Nephron progenitor cell (in vitro differentiated cells): Measurements from ENCODE around the gene ULK4.

Experiments
- DNase-seq: peaks from one replicate; pipeline ENCODE4 v3.0.0; 2021
- H3K27ac Mint-ChIP-seq: 2 replicates; pipeline ENCODE4 v1.8.0; 2021; ENCODE audit warnings: mild to moderate bottlenecking, moderate library complexity, mixed read lengths
- H3K27me3 Mint-ChIP-seq: 2 replicates; pipeline ENCODE4 v1.8.0; 2021; ENCODE audit warnings: mild to moderate bottlenecking, low read depth, mixed read lengths; ENCODE audit not compliant: poor library complexity
- H3K36me3 Mint-ChIP-seq: 2 replicates; pipeline ENCODE4 v1.8.0; 2021; ENCODE audit warnings: low read depth, mixed read lengths
- H3K4me1 Mint-ChIP-seq: 2 replicates; pipeline ENCODE4 v1.8.0; 2021; ENCODE audit warnings: mixed read lengths
- H3K4me3 Mint-ChIP-seq: 2 replicates; pipeline ENCODE4 v1.8.0; 2021; ENCODE audit warnings: mild to moderate bottlenecking, moderate library complexity, mixed read lengths
- H3K9me3 Mint-ChIP-seq: 2 replicates; pipeline ENCODE4 v1.8.0; 2021; ENCODE audit warnings: mild to moderate bottlenecking, moderate library complexity, mixed read lengths
- CTCF ChIP-seq: fragments of 200-600 bp; sonication (generic); IDR thresholded peaks from 2 replicates; pipeline ENCODE4 v1.5.0; 2021; ENCODE audit warnings: antibody characterized with exemption

Gene ULK4

GRCh38 chr3:42001777-42002176 is 39.9 kb upstream of the ULK4 start:
- DNase-seq = no peak
- H3K27me3 Mint-ChIP-seq = no peaks in the 10 kb centered on the region
- no peak for TF ChIP-seq CTCF
- peaks cover 17% of the 10 kb centered on the region for H3K9me3 Mint-ChIP-seq
- H3K27ac Mint-ChIP-seq = no peak overlapping the region
- no peak overlapping the region for H3K4me3 Mint-ChIP-seq
- H3K4me1 Mint-ChIP-seq = no peaks in the 10 kb centered on the region
- peaks cover 3% of the 10 kb centered on the region for H3K36me3 Mint-ChIP-seq

GRCh38 chr3:41999909-42000308 is 38.0 kb upstream of the ULK4 start:
- Mint-ChIP-seq H3K27me3 (no peaks in the 10 kb centered on the region), H3K36me3 (peaks cover 3% of the 10 kb centered on the region), H3K4me3 (no peak overlapping the region), H3K4me1 (no peaks in the 10 kb centered on the region), H3K27ac (no peak overlapping the region), H3K9me3 (peaks cover 17% of the 10 kb centered on the region)
- no peak for TF ChIP-seq CTCF
- DNase-seq = no peak

GRCh38 chr3:41997702-41998550 is 36.0 kb upstream of the ULK4 start:
- peaks cover 12% of the 10 kb centered on the region for H3K9me3 Mint-ChIP-seq
- H3K4me3 Mint-ChIP-seq = no peak overlapping the region
- H3K36me3 Mint-ChIP-seq = peaks cover 3% of the 10 kb centered on the region
- no peak overlapping the region for H3K27ac Mint-ChIP-seq
- peak; percentile 42 for TF ChIP-seq CTCF
- no peaks in the 10 kb centered on the region for H3K4me1 Mint-ChIP-seq
- H3K27me3 Mint-ChIP-seq = no peaks in the 10 kb centered on the region
- peak; percentile 13 for DNase-seq

- H3K4me3 Mint-ChIP-seq = no peak overlapping the region
- no peaks in the 10 kb centered on the region for H3K9me3 Mint-ChIP-seq
- TF ChIP-seq CTCF = no peak
- DNase-seq = no peak
- no peaks in the 10 kb centered on the region for H3K36me3 Mint-ChIP-seq
- no peaks in the 10 kb centered on the region for H3K4me1 Mint-ChIP-seq
- no peaks in the 10 kb centered on the region for H3K27me3 Mint-ChIP-seq
- H3K27ac Mint-ChIP-seq = peak overlapping the region; percentile 60
These were observed 29.5 kb upstream of the ULK4 start for GRCh38 chr3:41991437-41991836.

- no peaks in the 10 kb centered on the region for H3K27me3 Mint-ChIP-seq
- DNase-seq = no peak
- no peaks in the 10 kb centered on the region for H3K4me1 Mint-ChIP-seq
- H3K9me3 Mint-ChIP-seq = no peaks in the 10 kb centered on the region
- no peak for TF ChIP-seq CTCF
- no peak overlapping the region for H3K27ac Mint-ChIP-seq
- no peak overlapping the region for H3K4me3 Mint-ChIP-seq
- H3K36me3 Mint-ChIP-seq = no peaks in the 10 kb centered on the region
These were observed 27.6 kb upstream of the ULK4 start for GRCh38 chr3:41989518-41989917.

GRCh38 chr3:41987627-41988026 is 25.7 kb upstream of the ULK4 start:
- H3K27me3 Mint-ChIP-seq = no peaks in the 10 kb centered on the region
- no peak overlapping the region for H3K27ac Mint-ChIP-seq
- DNase-seq = no peak
- no peak overlapping the region for H3K4me3 Mint-ChIP-seq
- no peak for TF ChIP-seq CTCF
- H3K9me3 Mint-ChIP-seq = no peaks in the 10 kb centered on the region
- no peaks in the 10 kb centered on the region for H3K4me1 Mint-ChIP-seq
- H3K36me3 Mint-ChIP-seq = no peaks in the 10 kb centered on the region
